ENCODE data around the gene BIRC6. TPM values are rescaled to one million over a fixed set of nuclear protein-coding genes. Genes with fewer than 3 reads are reported as not detected.

Gene BIRC6
- total RNA-seq, 1 donor, result 133 TPM

DNA sequence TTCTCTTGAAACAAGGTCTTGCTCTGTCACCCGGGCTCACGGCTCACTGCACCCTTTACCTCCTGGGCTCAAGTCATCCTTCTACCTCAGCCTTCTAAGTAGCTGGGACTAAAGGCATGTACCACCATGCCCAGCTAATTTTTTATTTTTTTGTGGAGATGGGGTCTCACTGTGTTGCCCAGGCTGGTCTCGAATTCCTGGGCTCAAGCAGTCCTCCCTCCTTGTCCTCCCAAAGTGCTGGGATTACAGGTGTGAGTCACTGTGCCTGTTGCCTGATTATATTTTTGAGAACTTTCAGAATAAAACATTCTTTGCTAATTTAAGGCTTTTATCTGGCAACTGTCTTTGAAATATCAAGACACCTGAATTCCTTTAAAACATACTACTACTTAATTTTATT is 47.9 kb downstream of the BIRC6 start:
- TF ChIP-seq, protein P1, sequence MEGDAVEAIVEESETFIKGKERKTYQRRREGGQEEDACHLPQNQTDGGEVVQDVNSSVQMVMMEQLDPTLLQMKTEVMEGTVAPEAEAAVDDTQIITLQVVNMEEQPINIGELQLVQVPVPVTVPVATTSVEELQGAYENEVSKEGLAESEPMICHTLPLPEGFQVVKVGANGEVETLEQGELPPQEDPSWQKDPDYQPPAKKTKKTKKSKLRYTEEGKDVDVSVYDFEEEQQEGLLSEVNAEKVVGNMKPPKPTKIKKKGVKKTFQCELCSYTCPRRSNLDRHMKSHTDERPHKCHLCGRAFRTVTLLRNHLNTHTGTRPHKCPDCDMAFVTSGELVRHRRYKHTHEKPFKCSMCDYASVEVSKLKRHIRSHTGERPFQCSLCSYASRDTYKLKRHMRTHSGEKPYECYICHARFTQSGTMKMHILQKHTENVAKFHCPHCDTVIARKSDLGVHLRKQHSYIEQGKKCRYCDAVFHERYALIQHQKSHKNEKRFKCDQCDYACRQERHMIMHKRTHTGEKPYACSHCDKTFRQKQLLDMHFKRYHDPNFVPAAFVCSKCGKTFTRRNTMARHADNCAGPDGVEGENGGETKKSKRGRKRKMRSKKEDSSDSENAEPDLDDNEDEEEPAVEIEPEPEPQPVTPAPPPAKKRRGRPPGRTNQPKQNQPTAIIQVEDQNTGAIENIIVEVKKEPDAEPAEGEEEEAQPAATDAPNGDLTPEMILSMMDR (IDR thresholded peaks at IDR 0.05; ENCODE audit: insufficient read depth, low read length), result no peak
- no peak for DNase-seq (ENCODE audit: low read depth)
- no peak overlapping the region for H3K4me3 ChIP-seq (ENCODE audit: low read depth, low read length)

DNA sequence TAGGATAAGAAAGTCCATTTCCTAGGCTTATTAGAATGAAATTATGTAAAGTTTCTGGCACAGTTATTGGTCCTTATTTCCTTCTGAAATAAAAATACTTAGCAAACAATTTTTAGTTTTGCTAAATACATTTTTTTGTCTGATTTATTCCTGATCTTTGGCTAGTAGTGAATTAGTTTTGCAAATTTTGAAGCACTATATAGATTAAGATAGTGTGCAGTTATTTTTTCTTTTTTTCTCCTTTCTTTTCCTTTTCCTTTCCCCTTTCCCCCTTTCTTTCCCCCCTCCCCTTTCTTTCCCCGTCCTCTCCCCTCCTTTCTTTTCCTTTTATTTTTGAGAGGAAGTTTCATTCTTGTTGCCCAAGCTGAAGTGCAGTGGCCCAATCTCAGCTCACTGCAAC is 59.7 kb downstream of the BIRC6 start:
- TF ChIP-seq, protein P1 (IDR thresholded peaks at IDR 0.05; ENCODE audit: insufficient read depth, low read length), result no peak
- H3K4me3 ChIP-seq (ENCODE audit: low read depth, low read length), result no peak overlapping the region
- no peak for DNase-seq (ENCODE audit: low read depth)

DNA sequence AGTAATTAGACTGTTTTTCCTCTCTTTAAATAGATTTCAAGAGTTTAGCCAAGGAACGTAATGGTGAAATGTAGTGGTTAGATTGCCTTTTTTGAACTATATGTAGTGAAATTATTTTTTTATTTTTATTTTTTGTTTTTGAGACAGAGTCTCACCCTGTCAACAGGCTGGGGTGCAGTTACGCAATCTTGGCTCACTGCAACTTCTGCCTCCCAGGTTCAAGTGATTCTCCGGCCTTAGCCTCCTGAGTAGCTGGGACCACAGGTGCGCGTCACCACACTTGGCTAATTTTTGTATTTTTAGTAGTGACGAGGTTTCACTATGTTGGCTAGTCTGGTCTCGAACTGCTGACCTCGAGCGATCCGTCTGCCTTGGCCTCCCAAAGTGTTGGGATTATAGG is 60.8 kb downstream of the BIRC6 start:
- no peak for DNase-seq (ENCODE audit: low read depth)
- TF ChIP-seq, protein P1 (IDR thresholded peaks at IDR 0.05; ENCODE audit: insufficient read depth, low read length), result no peak
- no peak overlapping the region for H3K4me3 ChIP-seq (ENCODE audit: low read depth, low read length)

DNA sequence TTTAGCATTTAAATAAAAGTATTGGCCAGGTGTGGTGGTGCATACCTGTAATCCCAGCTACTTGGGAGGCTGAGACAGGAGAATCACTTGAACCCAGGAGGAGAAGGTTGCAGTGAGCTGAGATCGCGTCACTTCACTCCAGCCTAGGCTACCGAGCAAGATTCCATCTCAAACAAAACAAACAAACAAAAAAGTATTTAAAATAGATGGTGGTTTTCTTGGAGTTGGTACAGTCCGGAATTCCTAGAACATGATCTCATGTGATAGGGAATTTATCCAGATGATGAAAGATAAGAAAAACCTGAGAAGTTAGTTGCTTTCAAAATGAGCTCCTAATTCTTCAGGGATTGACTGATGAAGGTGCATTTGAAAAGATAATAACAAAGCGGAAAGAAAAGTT is 62.0 kb downstream of the BIRC6 start:
- peak; percentile 59 for DNase-seq (ENCODE audit: low read depth)
- H3K4me3 ChIP-seq (ENCODE audit: low read depth, low read length), result no peak overlapping the region
- TF ChIP-seq, protein P1 (IDR thresholded peaks at IDR 0.05; ENCODE audit: insufficient read depth, low read length), result no peak

DNA sequence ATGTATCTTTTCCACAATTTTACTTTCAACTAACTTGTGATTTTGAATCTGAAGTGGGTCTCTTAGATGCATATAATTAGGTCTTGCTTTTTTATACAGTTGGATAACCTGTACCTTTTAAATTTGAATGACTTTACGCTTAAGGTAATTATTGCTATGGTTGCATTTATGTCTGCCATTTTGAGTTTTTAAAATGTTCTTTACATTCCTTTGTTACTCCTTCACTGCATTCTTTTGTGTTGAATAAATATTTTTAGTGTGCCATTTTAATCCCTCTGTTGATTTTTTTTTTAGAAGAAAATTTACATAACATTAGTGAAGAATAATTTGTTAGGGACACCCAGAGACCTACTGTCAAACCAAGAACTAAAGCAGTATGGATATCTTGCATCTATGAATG is 65.3 kb downstream of the BIRC6 start:
- no peak overlapping the region for H3K4me3 ChIP-seq (ENCODE audit: low read depth, low read length)
- TF ChIP-seq, protein P1 (IDR thresholded peaks at IDR 0.05; ENCODE audit: insufficient read depth, low read length), result no peak
- no peak for DNase-seq (ENCODE audit: low read depth)

DNA sequence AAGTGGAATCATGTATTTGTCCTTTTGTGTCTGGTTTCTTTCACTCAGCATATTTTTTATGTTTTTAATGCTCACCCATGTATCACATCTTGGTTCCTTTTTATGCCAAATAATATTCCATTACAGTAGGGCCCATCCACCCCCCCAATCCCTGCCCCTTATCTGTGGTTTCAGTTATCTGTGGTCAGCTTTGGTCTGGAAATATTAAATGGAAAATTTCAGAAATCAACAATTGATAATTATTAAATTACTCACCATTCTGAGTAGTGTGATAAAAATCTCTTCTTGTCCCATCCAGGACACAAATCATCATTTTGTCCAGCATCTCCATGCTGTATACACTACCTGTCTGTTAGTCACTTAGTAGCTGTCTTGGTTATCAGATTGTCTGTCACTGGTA is 66.7 kb downstream of the BIRC6 start:
- DNase-seq (ENCODE audit: low read depth), result peak; percentile 50
- TF ChIP-seq, protein P1 (IDR thresholded peaks at IDR 0.05; ENCODE audit: insufficient read depth, low read length), result no peak
- no peak overlapping the region for H3K4me3 ChIP-seq (ENCODE audit: low read depth, low read length)

DNA sequence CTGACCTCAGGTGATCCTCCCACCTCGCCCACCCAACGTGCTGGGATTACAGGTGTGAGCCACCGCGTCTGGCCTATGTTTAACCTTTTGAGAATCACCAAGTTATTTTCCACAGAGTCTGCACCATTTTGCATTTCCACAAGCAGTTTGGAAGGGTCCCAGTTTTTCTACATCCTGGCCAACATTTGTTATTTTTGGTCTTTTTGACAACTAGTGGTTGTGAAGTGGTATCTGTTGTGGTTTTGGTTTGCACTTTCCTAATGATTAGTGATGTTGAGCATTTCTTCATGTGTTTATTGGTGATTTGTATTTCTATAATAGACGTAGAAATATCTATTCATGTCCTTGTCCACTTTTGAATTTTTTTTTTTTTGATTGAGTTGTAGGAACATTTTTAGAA is 67.9 kb downstream of the BIRC6 start:
- DNase-seq (ENCODE audit: low read depth), result peak; percentile 26
- TF ChIP-seq, protein P1 (IDR thresholded peaks at IDR 0.05; ENCODE audit: insufficient read depth, low read length), result no peak
- no peak overlapping the region for H3K4me3 ChIP-seq (ENCODE audit: low read depth, low read length)
